BE2C (cell line): ENCODE measurements around the gene SLAIN2.

Experiments
- DNase-seq: peaks from one replicate; pipeline ENCODE4 v3.0.0-alpha.2; 2020
- H3K27me3 ChIP-seq: fragments of 250-450 bp; sonication (Bioruptor Pico); 2 replicates; pipeline ENCODE4 v1.5.1; 2020; ENCODE audit warnings: mild to moderate bottlenecking
- H3K36me3 ChIP-seq: fragments of 250-450 bp; sonication (Bioruptor Pico); 2 replicates; pipeline ENCODE4 v1.5.1; 2020; ENCODE audit warnings: mild to moderate bottlenecking
- H3K4me1 ChIP-seq: fragments of 250-450 bp; sonication (Bioruptor Pico); 2 replicates; pipeline ENCODE4 v1.5.1; 2020
- H3K4me3 ChIP-seq: 2 replicates; pipeline ENCODE4 v1.5.1; 2011; ENCODE audit warnings: low read depth, low read length
- H3K9me3 ChIP-seq: fragments of 250-450 bp; sonication (Bioruptor Pico); 2 replicates; pipeline ENCODE4 v1.5.1; 2020
- CTCF ChIP-seq: IDR thresholded peaks from 2 replicates; pipeline ENCODE4 v1.5.1; 2012; ENCODE audit warnings: mild to moderate bottlenecking, low read depth, low read length

Gene SLAIN2

GRCh38 chr4:48462363-48462762 is 121.0 kb downstream of the SLAIN2 start:
- Histone ChIP-seq H3K4me3 (peak overlapping the region; percentile 14; the same call in 1 of the 2 replicates), H3K4me1 (peaks cover 31% of the 10 kb centered on the region), H3K27me3 (no peaks in the 10 kb centered on the region), H3K9me3 (no peaks in the 10 kb centered on the region), H3K36me3 (no peaks in the 10 kb centered on the region)
- no peak for TF ChIP-seq CTCF
- peak; percentile 37 for DNase-seq

GRCh38 chr4:48467442-48467841 is 126.1 kb downstream of the SLAIN2 start:
- Histone ChIP-seq H3K4me3 (peak overlapping the region; percentile 19; the same call in 1 of the 2 replicates), H3K4me1 (peaks cover 40% of the 10 kb centered on the region), H3K9me3 (no peaks in the 10 kb centered on the region), H3K36me3 (no peaks in the 10 kb centered on the region), H3K27me3 (no peaks in the 10 kb centered on the region)
- no peak for TF ChIP-seq CTCF
- peak; percentile 29 for DNase-seq

- no peak for TF ChIP-seq CTCF
- peak; percentile 31 for DNase-seq
- no peaks in the 10 kb centered on the region for H3K9me3 ChIP-seq
- H3K4me1 ChIP-seq, result peaks cover 39% of the 10 kb centered on the region
- no peaks in the 10 kb centered on the region for H3K36me3 ChIP-seq
- peak overlapping the region; percentile 19; the same call in 1 of the 2 replicates for H3K4me3 ChIP-seq
- H3K27me3 ChIP-seq, result no peaks in the 10 kb centered on the region
These were observed 126.6 kb downstream of the SLAIN2 start for GRCh38 chr4:48467891-48468290.

- peak overlapping the region; percentile 4; the same call in 1 of the 2 replicates for H3K4me3 ChIP-seq
- H3K4me1 ChIP-seq, result peaks cover 40% of the 10 kb centered on the region
- DNase-seq, result no peak
These were observed 128.8 kb downstream of the SLAIN2 start for GRCh38 chr4:48470137-48470536.

GRCh38 chr4:48470570-48470969 is 129.2 kb downstream of the SLAIN2 start:
- H3K4me1 ChIP-seq, result peaks cover 42% of the 10 kb centered on the region
- DNase-seq, result peak; percentile 28
- H3K27me3 ChIP-seq, result no peaks in the 10 kb centered on the region
- TF ChIP-seq CTCF, result no peak
- no peaks in the 10 kb centered on the region for H3K9me3 ChIP-seq
- H3K4me3 ChIP-seq, result peak overlapping the region; percentile 4; the same call in 1 of the 2 replicates
- H3K36me3 ChIP-seq, result no peaks in the 10 kb centered on the region

More at GRCh38 chr4:48470137-48470536, 128.8 kb downstream of the SLAIN2 start:
- Histone ChIP-seq H3K27me3 (no peaks in the 10 kb centered on the region), H3K36me3 (no peaks in the 10 kb centered on the region), H3K9me3 (no peaks in the 10 kb centered on the region)
- no peak for TF ChIP-seq CTCF

- no peak for DNase-seq
These were observed 131.5 kb downstream of the SLAIN2 start for GRCh38 chr4:48472794-48473193.

More at GRCh38 chr4:48472794-48473193, 131.5 kb downstream of the SLAIN2 start:
- Histone ChIP-seq H3K4me1 (peaks cover 53% of the 10 kb centered on the region), H3K36me3 (no peaks in the 10 kb centered on the region), H3K27me3 (no peaks in the 10 kb centered on the region), H3K9me3 (no peaks in the 10 kb centered on the region), H3K4me3 (no peak overlapping the region)
- no peak for TF ChIP-seq CTCF
